Stimulated activated CD4-positive, alpha-beta T cell treated with anti-CD3 and anti-CD28 coated beads, TNF-alpha, amount 100 ng/mL, for 24 hours (primary cell): ENCODE data around the gene MEGF9.
A peak's percentile ranks its signal among the peaks of the same experiment; 100 is the strongest.

Experiments
- DNase-seq, 3 experiments: peaks; one replicate each; pipeline ENCODE4 v3.0.0-alpha.2; 2020; ENCODE audit warnings: low read depth in 3 of 3

MEGF9 gene

DNA sequence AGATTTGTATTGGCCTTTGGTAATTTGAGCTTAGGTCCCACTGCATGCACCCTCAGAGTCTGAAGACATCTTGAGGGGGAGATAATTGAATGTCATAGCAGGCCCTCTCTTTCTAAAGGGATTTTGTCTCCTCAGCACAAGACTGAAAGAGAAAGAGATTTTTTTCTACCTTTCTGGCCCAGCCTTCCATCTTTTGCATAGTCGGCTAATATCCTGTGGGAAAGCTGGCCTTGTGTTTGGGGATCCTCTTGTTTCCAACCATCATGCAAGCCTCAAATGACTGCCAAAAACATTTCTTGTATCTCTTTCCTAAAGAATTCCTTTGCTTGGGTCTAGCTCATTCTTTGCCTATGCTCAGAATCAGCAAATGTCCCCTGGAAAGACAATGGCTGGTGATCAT is 92.3 kb downstream of the MEGF9 start:
- DNase-seq: no peak

DNA sequence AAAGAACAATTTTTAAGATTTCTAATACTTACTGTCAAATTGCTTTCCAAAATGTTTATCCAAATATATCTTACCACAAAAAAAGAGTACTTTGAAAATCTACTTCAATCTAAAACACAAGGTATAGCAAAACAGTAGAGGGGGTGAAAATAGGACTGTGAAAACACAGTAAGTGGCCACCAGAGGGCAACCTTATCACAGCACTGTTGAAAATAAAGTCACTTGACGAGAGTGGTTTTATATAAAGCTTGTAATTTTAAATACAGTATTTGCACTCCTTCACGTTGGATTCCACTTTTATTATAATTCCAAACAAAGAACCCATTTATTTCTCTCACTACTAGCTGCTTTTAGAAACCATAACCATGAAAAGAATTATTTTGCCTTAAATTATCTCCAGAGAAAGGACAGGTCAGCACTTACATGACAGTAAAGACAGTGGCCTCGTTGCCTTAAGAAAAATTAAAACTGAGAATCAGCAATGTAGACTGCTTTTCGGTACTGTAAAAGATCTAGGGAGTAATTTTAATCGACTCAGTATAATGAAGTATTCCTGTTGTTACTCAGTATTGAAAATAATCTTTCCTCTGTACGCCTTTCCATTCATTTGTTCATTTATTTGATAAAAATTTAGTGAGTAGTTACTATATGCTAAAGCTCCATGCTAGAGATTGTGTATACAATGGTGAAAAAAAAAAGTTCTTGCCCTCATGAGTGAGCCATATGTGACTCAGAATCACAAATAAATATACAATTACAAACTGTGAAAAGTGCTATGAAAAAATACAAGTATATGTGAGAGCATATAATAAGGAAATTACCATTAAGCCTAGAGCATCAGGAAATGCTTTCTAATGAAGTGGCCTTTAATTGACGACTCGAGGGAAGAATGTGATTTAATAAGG is 94.3 kb downstream of the MEGF9 start:
- peak; percentile 25 to 45 (median 28) for DNase-seq

- no peak for DNase-seq
These were observed 97.0 kb downstream of the MEGF9 start for GRCh38 chr9:120616966-120617935.

- no peak for DNase-seq
These were observed 102.1 kb downstream of the MEGF9 start for GRCh38 chr9:120612218-120612617.

GRCh38 chr9:120611690-120612068 is 102.6 kb downstream of the MEGF9 start:
- DNase-seq: no peak

GRCh38 chr9:120610975-120611689 is 103.1 kb downstream of the MEGF9 start:
- no peak for DNase-seq

GRCh38 chr9:120609636-120610035 is 104.6 kb downstream of the MEGF9 start:
- DNase-seq: no peak

DNA sequence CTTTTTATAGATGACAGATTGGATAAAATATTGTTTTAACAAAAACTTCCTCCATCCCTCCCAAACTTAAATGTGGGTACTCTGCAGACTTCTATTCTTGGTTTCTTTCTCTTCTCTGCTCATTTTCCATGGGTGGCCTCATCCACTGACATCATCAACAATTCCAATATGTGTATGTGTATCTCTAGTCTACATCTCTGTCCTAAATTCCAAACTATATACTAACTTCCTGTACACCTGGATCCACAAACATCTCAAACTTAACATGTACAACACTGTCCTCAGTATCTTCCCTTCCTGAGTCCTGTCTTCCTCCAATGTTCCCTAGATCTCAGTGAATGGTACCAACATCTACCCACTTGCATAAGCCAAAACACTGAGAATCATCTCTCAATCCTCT is 105.8 kb downstream of the MEGF9 start:
- no peak for DNase-seq

DNA sequence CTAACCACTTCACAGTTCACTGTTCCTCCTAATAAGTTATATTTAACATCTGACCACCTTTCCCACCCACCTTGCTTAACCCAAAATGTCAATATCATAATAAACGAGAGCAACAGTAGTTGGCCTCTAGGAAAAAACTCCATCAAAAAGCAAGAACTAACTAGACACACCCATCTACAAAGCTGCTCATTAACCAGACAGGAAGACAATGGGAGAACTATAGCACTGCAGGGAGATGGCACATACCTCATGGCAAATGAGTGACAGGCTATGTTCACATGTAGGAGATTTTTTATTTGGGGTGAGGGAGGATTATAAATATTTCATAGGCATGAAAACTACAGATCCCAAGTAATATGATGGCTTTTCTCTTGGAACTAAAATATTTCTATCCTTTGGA is 110.7 kb downstream of the MEGF9 start:
- DNase-seq: no peak

DNA sequence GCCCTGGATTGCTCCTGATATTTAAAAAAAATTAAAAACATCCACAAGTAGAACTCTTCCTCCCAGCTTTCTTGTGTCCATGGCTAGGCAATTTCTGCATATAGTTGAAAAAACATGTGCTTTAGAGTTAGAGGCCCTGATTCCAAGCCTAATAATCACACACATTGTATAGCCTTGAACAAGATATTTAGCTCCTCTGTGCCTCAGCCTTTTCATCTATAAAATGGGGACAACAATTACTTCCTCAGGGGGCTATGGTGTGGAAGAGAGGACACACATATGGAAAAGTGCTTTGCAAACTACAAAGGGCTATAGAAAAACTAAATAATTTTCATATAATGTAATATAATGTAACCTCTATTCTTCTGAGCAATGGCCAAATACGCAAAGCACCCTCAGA is 111.3 kb downstream of the MEGF9 start:
- DNase-seq: no peak

GRCh38 chr9:120593955-120594277 is 120.4 kb downstream of the MEGF9 start:
- no peak for DNase-seq

- no peak for DNase-seq
These were observed 120.9 kb downstream of the MEGF9 start for GRCh38 chr9:120593250-120593954.

GRCh38 chr9:120592210-120592609 is 122.1 kb downstream of the MEGF9 start:
- no peak for DNase-seq

DNA sequence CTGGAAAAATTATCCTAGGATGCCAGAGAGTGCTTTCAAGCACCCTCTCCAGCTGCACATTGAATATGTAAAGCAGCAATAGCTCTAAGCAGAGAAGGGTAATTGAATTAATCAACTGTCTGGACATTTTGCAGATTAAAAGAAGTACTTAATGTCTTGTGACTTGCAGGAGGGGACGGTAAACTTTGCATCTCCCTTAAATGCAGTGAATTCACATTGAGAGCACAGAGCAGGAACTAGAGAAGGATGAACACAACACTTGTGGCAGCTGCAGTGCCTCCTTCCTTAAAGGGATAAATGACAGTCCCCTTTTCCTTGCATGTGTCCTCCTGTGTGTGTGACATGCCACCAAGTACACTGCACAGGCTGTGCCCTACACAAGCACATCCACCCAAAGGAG is 126.9 kb downstream of the MEGF9 start:
- no peak for DNase-seq

DNA sequence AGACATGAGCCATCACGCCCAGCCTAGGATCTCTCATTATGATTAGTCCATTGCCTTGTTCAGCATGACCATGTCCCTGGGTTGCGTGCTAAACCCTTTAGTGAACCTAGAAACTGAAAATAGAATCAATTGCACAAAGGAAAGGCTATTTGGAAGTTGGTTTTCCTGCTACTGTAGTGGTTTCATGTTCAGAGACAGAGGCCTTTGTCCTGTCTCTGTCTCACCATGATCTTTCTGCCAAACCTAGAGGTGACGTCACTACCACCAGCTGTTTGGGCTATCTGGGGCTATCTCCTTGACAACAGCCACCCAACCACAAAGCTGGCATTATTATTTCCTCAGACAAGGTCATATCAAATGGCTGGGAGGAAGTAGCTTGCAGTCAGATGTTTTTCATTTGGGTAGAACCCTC is 130.3 kb downstream of the MEGF9 start:
- DNase-seq: no peak

- peak; percentile 82 to 91 (median 84) for DNase-seq
These were observed 134.0 kb downstream of the MEGF9 start, which contains the start of gene CDK5RAP2 for GRCh38 chr9:120580051-120580896. TSS of gene CDK5RAP2 (minus strand) at chr9:120580167. CDS start at chr9:120579978, 189 bp downstream.

- peak in 1 of 3 experiments; percentile 0 for DNase-seq
These were observed 134.9 kb downstream of the MEGF9 start for GRCh38 chr9:120579139-120580050.

DNA sequence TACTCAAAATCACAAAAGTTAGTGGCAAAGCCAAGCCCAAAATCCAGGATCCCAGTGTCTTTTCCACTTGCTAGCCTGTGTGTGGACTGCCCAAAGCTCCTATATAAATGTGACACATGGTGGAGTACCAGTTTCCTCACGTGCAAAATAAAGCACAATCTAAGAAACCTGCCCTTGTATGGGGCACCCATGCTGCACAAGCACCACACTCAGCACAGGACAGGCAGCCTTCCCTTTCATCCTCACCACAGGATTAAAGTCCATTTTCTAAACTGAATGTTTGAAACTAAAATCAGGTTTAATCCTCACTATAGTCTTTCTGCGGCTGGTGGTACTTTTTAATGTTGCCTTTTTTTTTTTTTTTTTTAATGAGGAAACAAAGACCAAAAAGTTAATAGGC is 139.8 kb downstream of the MEGF9 start:
- DNase-seq: no peak

DNA sequence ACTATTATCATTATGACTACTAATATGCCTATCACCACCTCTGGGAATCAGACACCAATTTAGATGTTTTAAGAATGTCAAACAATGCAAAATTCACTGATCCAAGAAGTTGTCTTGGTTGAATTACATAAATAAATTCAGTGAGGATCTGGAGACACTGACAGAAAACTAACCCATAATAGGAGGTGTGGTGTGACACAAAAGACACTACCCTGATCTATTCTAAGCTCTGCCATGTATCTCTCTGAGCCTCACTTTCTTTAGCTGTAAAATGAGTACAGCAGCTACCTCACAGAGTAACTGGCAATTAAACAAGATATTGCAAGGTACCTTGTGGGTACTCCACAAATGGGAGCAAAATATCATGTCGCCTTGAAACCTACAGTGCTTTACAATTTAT is 141.8 kb downstream of the MEGF9 start:
- no peak for DNase-seq
